ENCODE results near the gene ANO6. TPM values are rescaled to one million over a fixed set of nuclear protein-coding genes. Genes with fewer than 3 reads are reported as not detected.

ANO6 gene
- total RNA-seq, 1 donor from 2014 or later = 32.0 TPM

DNA sequence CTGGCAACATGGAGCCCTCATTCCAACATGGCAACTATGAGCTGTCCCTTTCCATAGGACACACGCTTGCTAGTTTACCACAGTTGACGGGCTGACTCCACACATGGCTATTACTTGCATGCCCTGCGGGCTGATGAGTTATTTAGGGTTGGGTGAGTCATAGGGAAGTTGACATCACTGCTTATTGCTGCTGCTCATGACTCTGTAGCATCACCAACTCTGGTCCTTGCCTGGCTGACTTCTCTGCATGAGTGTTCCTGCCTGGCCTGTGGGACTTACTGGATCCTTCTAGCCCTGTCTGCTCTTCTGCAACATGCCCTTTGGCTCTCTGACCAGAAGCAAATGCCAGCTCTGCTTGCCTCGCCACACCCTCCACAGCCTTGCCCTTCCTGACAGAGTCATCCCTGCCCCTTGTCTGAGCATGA is 199.5 kb downstream of the ANO6 start:
- no peak overlapping the region for H3K4me3 Mint-ChIP-seq
- TF ChIP-seq, protein P1, sequence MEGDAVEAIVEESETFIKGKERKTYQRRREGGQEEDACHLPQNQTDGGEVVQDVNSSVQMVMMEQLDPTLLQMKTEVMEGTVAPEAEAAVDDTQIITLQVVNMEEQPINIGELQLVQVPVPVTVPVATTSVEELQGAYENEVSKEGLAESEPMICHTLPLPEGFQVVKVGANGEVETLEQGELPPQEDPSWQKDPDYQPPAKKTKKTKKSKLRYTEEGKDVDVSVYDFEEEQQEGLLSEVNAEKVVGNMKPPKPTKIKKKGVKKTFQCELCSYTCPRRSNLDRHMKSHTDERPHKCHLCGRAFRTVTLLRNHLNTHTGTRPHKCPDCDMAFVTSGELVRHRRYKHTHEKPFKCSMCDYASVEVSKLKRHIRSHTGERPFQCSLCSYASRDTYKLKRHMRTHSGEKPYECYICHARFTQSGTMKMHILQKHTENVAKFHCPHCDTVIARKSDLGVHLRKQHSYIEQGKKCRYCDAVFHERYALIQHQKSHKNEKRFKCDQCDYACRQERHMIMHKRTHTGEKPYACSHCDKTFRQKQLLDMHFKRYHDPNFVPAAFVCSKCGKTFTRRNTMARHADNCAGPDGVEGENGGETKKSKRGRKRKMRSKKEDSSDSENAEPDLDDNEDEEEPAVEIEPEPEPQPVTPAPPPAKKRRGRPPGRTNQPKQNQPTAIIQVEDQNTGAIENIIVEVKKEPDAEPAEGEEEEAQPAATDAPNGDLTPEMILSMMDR (conservative IDR thresholded peaks at IDR 0.05) = no peak
- no peak overlapping the region for H3K27ac Mint-ChIP-seq (ENCODE audit: unreplicated experiment)
- no peaks in the 10 kb centered on the region for H3K27me3 Mint-ChIP-seq (ENCODE audit: low read depth)
- DNase-seq (ENCODE audit: low read depth, low spot score) = no peak
- H3K36me3 Mint-ChIP-seq (ENCODE audit: low read depth) = peaks cover 20% of the 10 kb centered on the region
- no peaks in the 10 kb centered on the region for H3K4me1 Mint-ChIP-seq
- H3K9me3 Mint-ChIP-seq = no peaks in the 10 kb centered on the region

DNA sequence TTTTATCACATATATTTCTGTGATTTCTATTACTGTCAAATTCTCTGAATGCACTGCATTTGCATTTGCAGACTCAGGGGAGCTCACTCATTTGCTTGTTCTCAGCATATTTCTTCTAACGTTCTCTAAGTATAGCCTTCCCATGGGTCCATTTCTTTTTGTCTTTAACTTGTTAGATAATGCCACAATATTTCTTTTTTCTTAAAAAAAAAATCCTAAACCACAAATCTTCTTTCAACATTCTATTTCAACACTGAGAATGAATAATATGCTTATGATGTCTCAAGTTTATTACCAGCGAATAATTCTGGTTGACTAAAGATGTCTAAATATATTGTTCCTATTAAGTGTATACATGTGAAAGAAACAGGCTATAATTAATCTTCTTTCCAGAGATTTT is 200.2 kb downstream of the ANO6 start:
- Mint-ChIP-seq H3K9me3 (no peaks in the 10 kb centered on the region), H3K4me3 (no peak overlapping the region), H3K36me3 (ENCODE audit: low read depth) (peaks cover 20% of the 10 kb centered on the region), H3K4me1 (no peaks in the 10 kb centered on the region), H3K27me3 (ENCODE audit: low read depth) (no peaks in the 10 kb centered on the region), H3K27ac (ENCODE audit: unreplicated experiment) (no peak overlapping the region)
- TF ChIP-seq, protein P1 (conservative IDR thresholded peaks at IDR 0.05) = no peak
- no peak for DNase-seq (ENCODE audit: low read depth, low spot score)

DNA sequence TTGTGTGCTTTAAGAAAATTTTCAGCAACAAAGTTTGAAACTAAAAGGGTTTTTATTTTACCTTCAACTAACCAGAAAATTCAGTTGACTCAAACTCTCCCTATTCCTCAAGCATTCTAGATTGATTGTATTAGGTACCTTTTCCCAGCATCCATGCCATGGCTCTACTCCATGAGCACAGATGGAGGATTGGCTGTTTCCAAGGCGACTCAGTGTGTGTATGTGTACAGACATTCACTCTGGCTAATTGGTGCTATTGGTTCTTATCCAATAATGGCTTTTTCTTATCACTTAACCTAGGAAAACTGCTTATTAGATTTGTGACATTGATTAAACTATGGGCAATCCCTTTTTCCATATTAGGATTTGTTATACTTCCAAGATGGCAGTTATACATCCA is 202.6 kb downstream of the ANO6 start:
- TF ChIP-seq, protein P1 (conservative IDR thresholded peaks at IDR 0.05) = no peak
- H3K36me3 Mint-ChIP-seq (ENCODE audit: low read depth) = peaks cover 21% of the 10 kb centered on the region
- H3K27me3 Mint-ChIP-seq (ENCODE audit: low read depth) = no peaks in the 10 kb centered on the region

DNA sequence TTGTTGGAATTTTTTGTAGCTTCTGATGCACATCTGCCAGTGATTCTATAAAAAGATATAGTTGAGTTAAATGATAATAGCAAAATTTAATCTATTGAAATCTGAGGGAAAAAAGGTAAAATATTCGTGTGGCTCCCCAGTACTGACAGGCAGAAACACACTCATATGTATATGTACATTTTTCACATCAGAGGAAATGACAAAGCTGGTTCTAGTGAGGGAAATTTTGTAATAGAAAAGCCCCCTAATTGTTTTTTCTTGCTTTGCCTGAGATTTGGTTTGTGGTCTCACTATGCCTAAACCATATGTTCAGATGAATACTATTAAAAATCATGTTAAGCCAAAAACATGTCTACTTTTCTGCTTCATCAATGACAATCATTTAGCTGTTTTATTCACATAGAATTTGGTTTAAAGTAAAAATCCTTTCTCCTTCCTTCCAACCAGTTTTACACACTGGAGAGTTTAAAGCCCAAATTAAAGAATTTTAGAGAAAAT is 203.5 kb downstream of the ANO6 start:
- Mint-ChIP-seq H3K27ac (ENCODE audit: unreplicated experiment) (no peak overlapping the region), H3K4me1 (no peaks in the 10 kb centered on the region), H3K4me3 (no peak overlapping the region), H3K36me3 (ENCODE audit: low read depth) (peaks cover 26% of the 10 kb centered on the region), H3K27me3 (ENCODE audit: low read depth) (no peaks in the 10 kb centered on the region), H3K9me3 (no peaks in the 10 kb centered on the region)
- DNase-seq (ENCODE audit: low read depth, low spot score) = no peak
- TF ChIP-seq, protein P1 (conservative IDR thresholded peaks at IDR 0.05) = no peak

More for the DNA sequence above, 202.6 kb downstream of the ANO6 start:
- DNase-seq (ENCODE audit: low read depth, low spot score) = no peak
- Mint-ChIP-seq H3K4me3 (no peak overlapping the region), H3K27ac (ENCODE audit: unreplicated experiment) (no peak overlapping the region), H3K9me3 (no peaks in the 10 kb centered on the region), H3K4me1 (no peaks in the 10 kb centered on the region)

DNA sequence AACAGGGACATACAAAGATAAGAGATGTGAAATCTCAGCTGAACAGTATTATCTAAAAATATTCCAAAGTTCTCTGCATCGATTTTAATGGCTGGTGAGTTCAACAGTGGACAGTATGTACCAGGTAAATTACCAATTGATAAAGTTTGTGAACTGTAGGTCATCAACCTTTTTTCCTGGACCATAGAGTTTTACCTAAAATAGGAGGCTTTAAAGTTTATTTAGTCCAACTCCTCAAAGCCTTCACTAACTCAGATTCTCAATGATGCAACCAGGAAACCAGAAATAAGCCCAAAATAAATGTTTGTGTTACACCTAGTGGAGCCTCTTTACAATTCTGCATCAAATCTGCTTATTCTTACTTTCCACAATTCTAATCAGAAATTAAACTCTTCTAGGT is 205.8 kb downstream of the ANO6 start:
- H3K27ac Mint-ChIP-seq (ENCODE audit: unreplicated experiment) = no peak overlapping the region
- H3K4me1 Mint-ChIP-seq = no peaks in the 10 kb centered on the region
- H3K36me3 Mint-ChIP-seq (ENCODE audit: low read depth) = peaks cover 27% of the 10 kb centered on the region
- TF ChIP-seq, protein P1 (conservative IDR thresholded peaks at IDR 0.05) = no peak
- no peak overlapping the region for H3K4me3 Mint-ChIP-seq
- no peaks in the 10 kb centered on the region for H3K27me3 Mint-ChIP-seq (ENCODE audit: low read depth)
- DNase-seq (ENCODE audit: low read depth, low spot score) = no peak
- no peaks in the 10 kb centered on the region for H3K9me3 Mint-ChIP-seq

Data from neural crest cell (in vitro differentiated cells).